Subcutaneous adipose tissue (tissue), 4 donors: ENCODE data around the gene KRTAP13-3. TPM values are rescaled to one million over a fixed set of nuclear protein-coding genes. Genes with fewer than 3 reads are reported as not detected.

ENCODE experiments used
- CTCF ChIP-seq: fragments of 450-650 bp; IDR thresholded peaks from one replicate; pipeline ENCODE4 v1.5.1; 2016; ENCODE audit warnings: low read depth, mild to moderate bottlenecking, control low read depth, antibody characterized with exemption, moderate library complexity
- total RNA-seq, 4 donors: library from RNA; depleted of rRNA; stranded (reverse); fragments of >200 nt; gene quantifications; one replicate each; pipeline ENCODE4 v1.1.0, GENCODE V29; 2016

KRTAP13-3 gene
- total RNA-seq, 4 donors from 2014 or later, result not detected

- no peak for TF ChIP-seq CTCF
Measured at GRCh38 chr21:30439975-30440374, 14.2 kb upstream of the KRTAP13-3 start, which contains the start of gene KRTAP15-1. Gene KRTAP15-1 (plus strand): TSS chr21:30440275. CDS start chr21:30440328, 53 bp downstream.

DNA sequence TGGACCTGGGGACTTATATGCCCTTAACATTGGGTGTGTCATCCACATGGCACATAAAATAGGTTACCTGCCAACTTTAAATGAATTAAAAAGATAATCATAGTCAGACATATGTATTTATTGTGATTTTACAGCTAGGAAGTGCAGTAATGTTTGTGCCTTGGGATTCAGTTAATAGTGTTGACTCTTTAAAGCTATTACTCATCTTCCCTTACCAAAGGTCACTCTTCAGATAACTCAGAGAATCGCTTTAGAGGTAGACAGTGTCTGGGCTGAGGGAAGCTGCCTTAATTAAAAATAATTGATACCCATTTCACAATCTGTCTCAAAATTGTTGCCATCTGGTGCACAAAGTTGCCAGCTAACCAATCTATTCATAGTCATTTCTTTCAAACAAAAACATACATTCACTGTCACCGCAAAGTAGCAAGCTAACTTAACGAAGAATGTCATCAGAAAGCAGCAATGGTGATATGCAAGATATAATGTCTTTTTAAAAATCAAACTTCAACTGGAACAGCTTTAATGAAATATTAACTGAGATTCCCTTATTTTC, 11.4 kb upstream of the KRTAP13-3 start:
- TF ChIP-seq CTCF, result no peak

DNA sequence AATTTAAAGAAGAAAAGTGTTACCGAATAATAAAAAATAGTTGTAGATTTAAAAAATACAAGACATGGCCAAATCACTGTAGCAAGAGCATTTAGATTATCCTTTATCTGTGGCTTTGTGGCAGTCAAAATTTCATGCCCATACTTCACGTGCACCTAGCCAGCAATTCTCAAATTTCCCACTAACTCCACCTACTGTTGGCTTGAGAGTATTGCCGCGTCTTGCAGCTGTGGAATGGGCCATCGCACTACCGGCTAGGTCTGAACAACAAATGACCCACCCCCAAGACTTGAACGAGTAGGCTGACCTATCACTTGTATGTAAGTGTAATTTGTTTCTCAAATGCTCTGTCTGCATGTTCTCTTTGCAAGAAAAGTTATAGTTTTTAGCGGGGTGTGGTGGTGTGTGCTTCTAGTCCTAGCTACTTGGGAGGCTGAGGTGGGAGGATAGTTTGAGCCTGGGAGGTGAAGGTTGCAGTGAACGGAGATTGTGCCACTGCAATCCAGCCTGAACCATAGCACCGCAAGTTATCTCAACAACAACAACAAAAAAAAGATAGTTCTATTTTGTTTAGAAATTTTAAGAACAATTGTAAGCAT, 8.4 kb upstream of the KRTAP13-3 start:
- TF ChIP-seq CTCF, result no peak

- no peak for TF ChIP-seq CTCF
Measured at GRCh38 chr21:30430170-30430655, 4.5 kb upstream of the KRTAP13-3 start, which contains the start of gene KRTAP13-4. Gene KRTAP13-4 (plus strand): TSS chr21:30430220. CDS start chr21:30430276, 56 bp downstream.

DNA sequence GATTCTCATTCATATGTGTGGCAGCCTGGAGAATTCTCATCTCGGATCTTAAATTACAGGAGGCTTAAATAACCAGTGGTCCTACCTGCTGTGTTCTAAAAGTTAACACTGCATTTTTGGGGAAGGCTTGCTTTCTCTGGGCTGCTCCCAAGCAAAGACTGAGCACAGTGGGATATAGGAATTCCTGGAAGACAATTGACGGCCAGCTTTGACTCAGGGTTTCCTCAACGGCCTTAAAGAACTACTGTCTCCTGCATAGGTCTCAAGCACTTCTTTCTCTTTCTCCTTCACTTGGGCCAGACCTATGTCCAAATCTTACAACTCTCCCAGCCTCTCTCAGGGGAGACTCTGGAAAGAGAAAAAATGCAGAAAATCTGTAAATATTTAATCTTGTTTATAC, 1.0 kb upstream of the KRTAP13-3 start:
- TF ChIP-seq CTCF, result no peak

GRCh38 chr21:30415993-30416392, 9.7 kb downstream of the KRTAP13-3 start:
- no peak for TF ChIP-seq CTCF

DNA sequence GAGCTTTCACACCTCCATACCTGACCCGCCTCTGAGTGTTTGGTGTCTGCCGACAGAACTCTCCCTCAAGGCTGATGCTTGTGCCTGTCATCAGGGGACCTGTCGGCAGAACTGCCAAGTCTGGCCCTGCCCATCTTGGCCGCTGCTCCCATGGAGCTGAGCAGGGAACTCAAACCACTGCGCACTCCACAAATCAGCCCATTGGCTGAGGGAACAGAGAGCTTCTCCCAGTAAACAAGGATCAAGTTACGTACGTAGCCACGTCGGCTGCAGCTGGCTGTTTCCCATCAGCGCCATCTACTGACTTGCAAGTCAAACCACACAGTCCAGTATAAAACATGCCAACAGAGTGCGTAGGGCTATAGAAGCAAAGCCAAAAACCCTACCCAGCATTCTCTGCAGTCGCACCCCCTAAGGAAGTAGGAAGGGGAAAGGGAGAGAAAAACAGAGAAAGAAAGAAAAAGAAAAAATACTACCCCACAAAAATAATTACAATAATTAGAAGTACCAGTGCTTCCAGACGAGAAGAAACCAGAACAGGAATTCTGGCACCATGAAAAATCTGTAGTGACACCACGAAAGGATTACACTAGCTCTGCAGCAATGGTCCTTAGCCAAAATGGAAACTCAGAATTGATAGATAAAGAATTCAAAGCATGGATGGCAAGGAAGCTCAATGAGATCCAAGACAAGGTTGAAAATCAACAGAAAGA, 16.8 kb downstream of the KRTAP13-3 start:
- TF ChIP-seq CTCF, result no peak
